WTC11 (cell line): ENCODE data around the gene TMEM63C. TPM values are rescaled to one million over a fixed set of nuclear protein-coding genes. Genes with fewer than 3 reads are reported as not detected.

Experiments used
- ATAC-seq: fragments of 200-7000 bp; cut with Tn5 transposase; 2 replicates; pipeline ENCODE4 v1.10.0; 2021; ENCODE audit warnings: mild to moderate bottlenecking, moderate library complexity
- CTCF ChIA-PET: fragments of 300-600 bp; sonication (Branson Sonifier 250); formaldehyde crosslinking; loops from one replicate; lab custom pipeline; 2021; ENCODE audit warnings: antibody characterized with exemption; lab: Charles Lee
- POLR2A ChIA-PET: fragments of 350-600 bp; sonication (Branson Sonifier 250); formaldehyde crosslinking; loops from one replicate; lab custom pipeline; 2021; ENCODE audit warnings: antibody characterized with exemption; lab: Charles Lee
- DNase-seq: peaks from one replicate; pipeline ENCODE4 v3.0.0; 2021; ENCODE audit warnings: low spot score
- H3K27ac Mint-ChIP-seq: 2 replicates; pipeline ENCODE4 v1.8.0; 2021; ENCODE audit warnings: mixed read lengths
- H3K27me3 Mint-ChIP-seq: 2 replicates; pipeline ENCODE4 v1.8.0; 2021; ENCODE audit warnings: low read depth, mild to moderate bottlenecking, moderate library complexity, mixed read lengths
- H3K36me3 Mint-ChIP-seq: 2 replicates; pipeline ENCODE4 v1.8.0; 2021; ENCODE audit warnings: mixed read lengths
- H3K4me1 Mint-ChIP-seq: 2 replicates; pipeline ENCODE4 v1.8.0; 2022; ENCODE audit warnings: mixed read lengths
- H3K4me3 Mint-ChIP-seq: 2 replicates; pipeline ENCODE4 v1.8.0; 2021; ENCODE audit warnings: mild to moderate bottlenecking, moderate library complexity, mixed read lengths
- H3K9me3 Mint-ChIP-seq: 2 replicates; pipeline ENCODE4 v1.8.0; 2021; ENCODE audit warnings: mixed read lengths
- CREB1 ChIP-seq: sonication (generic); formaldehyde crosslinking; IDR thresholded peaks from 2 replicates; pipeline ENCODE4 v1.8.0; 2023; ENCODE audit warnings: mild to moderate bottlenecking, missing genetic modification reagents
- ELF4 ChIP-seq: sonication (generic); formaldehyde crosslinking; IDR thresholded peaks from 2 replicates; pipeline ENCODE4 v1.8.1; 2022; ENCODE audit warnings: low read depth, mild to moderate bottlenecking, moderate library complexity, missing genetic modification reagents
- EMX1 ChIP-seq: fragments of 250-450 bp; sonication (Bioruptor Pico); IDR thresholded peaks from 2 replicates; pipeline ENCODE4 v1.8.0; 2021; ENCODE audit warnings: mild to moderate bottlenecking
- FOXP1 ChIP-seq: sonication (generic); formaldehyde crosslinking; IDR thresholded peaks from 2 replicates; pipeline ENCODE4 v1.8.0; 2022; ENCODE audit warnings: missing genetic modification reagents, mild to moderate bottlenecking, moderate library complexity, borderline replicate concordance
- GRHL2 ChIP-seq: fragments of 250-450 bp; sonication (Bioruptor Pico); IDR thresholded peaks from 2 replicates; pipeline ENCODE4 v1.8.0; 2022; ENCODE audit warnings: mild to moderate bottlenecking, moderate library complexity; ENCODE audit not compliant: insufficient replicate concordance, severe bottlenecking
- NFYB ChIP-seq: sonication (generic); formaldehyde crosslinking; conservative IDR thresholded peaks from 2 replicates; pipeline ENCODE4 v1.8.0; 2022; ENCODE audit warnings: low read depth, missing genetic modification reagents
- SMAD4 ChIP-seq: sonication (generic); formaldehyde crosslinking; IDR thresholded peaks from 2 replicates; pipeline ENCODE4 v1.8.0; 2022; ENCODE audit warnings: mild to moderate bottlenecking, missing genetic modification reagents
- TP53 ChIP-seq: sonication (generic); formaldehyde crosslinking; IDR thresholded peaks from 2 replicates; pipeline ENCODE4 v1.8.1; 2023; ENCODE audit warnings: mild to moderate bottlenecking, missing genetic modification reagents
- total RNA-seq: library from RNA; stranded (reverse); gene quantifications from 3 replicates; pipeline ENCODE4 v1.2.3, GENCODE V29; 2021
- TF ChIP-seq, protein P1 (sequence below): fragments of 250-450 bp; sonication (Bioruptor Pico); IDR thresholded peaks from 2 replicates; pipeline ENCODE4 v1.9.0; 2021; ENCODE audit warnings: mild to moderate bottlenecking, borderline replicate concordance
- TF ChIP-seq, protein P2 (sequence below): sonication (generic); formaldehyde crosslinking; IDR thresholded peaks from 2 replicates; pipeline ENCODE4 v1.8.1; 2022; ENCODE audit warnings: mild to moderate bottlenecking, moderate library complexity, missing genetic modification reagents
- TF ChIP-seq, protein P3 (sequence below): sonication (generic); formaldehyde crosslinking; conservative IDR thresholded peaks from 2 replicates; pipeline ENCODE4 v1.8.1; 2022; ENCODE audit warnings: mild to moderate bottlenecking, missing genetic modification reagents
- TF ChIP-seq, protein P4 (sequence below): fragments of 250-450 bp; sonication (Bioruptor Pico); conservative IDR thresholded peaks from 2 replicates; pipeline ENCODE4 v1.9.0; 2021; ENCODE audit warnings: mild to moderate bottlenecking
- TF ChIP-seq, protein P5 (sequence below): sonication (generic); formaldehyde crosslinking; IDR thresholded peaks from 2 replicates; pipeline ENCODE4 v1.8.1; 2022; ENCODE audit warnings: low read depth, mild to moderate bottlenecking, moderate library complexity, missing genetic modification reagents, borderline replicate concordance
- TF ChIP-seq, protein P6 (sequence below): fragments of 250-450 bp; sonication (Bioruptor Pico); IDR thresholded peaks from 2 replicates; pipeline ENCODE4 v1.9.0; 2021; ENCODE audit warnings: mild to moderate bottlenecking
- TF ChIP-seq, protein P7 (sequence below): sonication (generic); formaldehyde crosslinking; IDR thresholded peaks from 2 replicates; pipeline ENCODE4 v1.8.1; 2023; ENCODE audit warnings: mild to moderate bottlenecking, missing genetic modification reagents

TMEM63C gene
- total RNA-seq, 1 experiment from 2014 or later: 8.8 TPM

DNA sequence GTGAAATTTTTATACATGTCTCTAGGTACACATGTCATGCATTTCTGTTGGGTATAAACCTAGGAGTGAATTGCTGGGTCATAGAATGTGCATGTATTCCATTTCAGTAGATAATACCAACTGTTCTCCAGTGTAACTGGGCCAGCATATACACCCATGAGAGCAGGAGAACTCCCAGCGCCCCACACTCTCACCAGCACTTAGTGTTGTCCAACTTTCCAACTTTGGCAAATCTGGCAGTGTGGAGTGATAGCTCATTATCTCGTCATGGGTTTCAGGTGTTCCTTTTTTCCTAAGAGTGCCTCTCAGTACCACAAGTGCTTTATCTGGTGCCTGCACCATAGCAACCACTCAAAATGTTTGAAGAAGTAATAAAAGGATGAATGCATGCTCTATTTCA lies 49.3 kb downstream of the TMEM63C start:
- TF ChIP-seq, protein P1, sequence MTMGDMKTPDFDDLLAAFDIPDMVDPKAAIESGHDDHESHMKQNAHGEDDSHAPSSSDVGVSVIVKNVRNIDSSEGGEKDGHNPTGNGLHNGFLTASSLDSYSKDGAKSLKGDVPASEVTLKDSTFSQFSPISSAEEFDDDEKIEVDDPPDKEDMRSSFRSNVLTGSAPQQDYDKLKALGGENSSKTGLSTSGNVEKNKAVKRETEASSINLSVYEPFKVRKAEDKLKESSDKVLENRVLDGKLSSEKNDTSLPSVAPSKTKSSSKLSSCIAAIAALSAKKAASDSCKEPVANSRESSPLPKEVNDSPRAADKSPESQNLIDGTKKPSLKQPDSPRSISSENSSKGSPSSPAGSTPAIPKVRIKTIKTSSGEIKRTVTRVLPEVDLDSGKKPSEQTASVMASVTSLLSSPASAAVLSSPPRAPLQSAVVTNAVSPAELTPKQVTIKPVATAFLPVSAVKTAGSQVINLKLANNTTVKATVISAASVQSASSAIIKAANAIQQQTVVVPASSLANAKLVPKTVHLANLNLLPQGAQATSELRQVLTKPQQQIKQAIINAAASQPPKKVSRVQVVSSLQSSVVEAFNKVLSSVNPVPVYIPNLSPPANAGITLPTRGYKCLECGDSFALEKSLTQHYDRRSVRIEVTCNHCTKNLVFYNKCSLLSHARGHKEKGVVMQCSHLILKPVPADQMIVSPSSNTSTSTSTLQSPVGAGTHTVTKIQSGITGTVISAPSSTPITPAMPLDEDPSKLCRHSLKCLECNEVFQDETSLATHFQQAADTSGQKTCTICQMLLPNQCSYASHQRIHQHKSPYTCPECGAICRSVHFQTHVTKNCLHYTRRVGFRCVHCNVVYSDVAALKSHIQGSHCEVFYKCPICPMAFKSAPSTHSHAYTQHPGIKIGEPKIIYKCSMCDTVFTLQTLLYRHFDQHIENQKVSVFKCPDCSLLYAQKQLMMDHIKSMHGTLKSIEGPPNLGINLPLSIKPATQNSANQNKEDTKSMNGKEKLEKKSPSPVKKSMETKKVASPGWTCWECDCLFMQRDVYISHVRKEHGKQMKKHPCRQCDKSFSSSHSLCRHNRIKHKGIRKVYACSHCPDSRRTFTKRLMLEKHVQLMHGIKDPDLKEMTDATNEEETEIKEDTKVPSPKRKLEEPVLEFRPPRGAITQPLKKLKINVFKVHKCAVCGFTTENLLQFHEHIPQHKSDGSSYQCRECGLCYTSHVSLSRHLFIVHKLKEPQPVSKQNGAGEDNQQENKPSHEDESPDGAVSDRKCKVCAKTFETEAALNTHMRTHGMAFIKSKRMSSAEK (CRISPR knock-in tag): no peak
- TF ChIP-seq, protein P2, sequence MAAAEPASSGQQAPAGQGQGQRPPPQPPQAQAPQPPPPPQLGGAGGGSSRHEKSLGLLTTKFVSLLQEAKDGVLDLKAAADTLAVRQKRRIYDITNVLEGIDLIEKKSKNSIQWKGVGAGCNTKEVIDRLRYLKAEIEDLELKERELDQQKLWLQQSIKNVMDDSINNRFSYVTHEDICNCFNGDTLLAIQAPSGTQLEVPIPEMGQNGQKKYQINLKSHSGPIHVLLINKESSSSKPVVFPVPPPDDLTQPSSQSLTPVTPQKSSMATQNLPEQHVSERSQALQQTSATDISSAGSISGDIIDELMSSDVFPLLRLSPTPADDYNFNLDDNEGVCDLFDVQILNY (CRISPR knock-in tag): no peak
- TF ChIP-seq SMAD4: no peak
- no peak for TF ChIP-seq CREB1 (CRISPR knock-in tag)
- TF ChIP-seq, protein P3, sequence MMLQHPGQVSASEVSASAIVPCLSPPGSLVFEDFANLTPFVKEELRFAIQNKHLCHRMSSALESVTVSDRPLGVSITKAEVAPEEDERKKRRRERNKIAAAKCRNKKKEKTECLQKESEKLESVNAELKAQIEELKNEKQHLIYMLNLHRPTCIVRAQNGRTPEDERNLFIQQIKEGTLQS (CRISPR knock-in tag): no peak
- no peak for TF ChIP-seq FOXP1 (CRISPR knock-in tag)
- TF ChIP-seq, protein P4, sequence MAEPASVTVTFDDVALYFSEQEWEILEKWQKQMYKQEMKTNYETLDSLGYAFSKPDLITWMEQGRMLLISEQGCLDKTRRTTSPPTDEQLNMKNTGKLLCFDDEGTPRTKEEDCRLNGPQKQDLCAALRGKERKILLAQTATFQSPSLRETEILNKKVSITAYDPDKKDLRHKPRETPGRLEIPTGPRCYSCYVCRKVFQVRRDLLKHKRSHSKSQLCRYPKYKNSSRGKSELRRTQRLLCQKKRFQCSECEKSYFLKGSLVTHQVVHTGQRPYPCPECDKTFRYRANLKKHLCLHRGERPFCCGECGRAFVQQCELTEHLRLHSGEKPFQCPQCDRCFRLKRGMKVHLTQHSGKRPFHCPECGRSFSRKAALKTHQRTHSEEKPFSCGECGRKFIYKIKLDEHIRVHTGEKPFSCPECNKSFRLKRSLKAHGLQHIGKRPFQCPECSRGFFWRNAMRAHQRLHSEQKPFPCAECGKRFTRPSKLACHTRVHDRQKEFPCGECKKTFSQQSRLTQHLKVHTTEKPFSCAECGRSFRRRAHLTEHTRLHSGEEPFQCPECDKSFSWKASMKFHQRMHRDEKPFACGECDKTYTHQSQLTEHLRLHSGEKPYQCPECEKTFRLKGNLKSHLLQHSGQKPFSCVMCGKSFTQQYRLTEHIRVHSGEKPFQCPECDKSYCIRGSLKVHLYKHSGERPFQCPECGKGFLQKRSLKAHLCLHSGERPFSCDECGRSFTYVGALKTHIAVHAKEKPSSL: no peak
- TF ChIP-seq, protein P5, sequence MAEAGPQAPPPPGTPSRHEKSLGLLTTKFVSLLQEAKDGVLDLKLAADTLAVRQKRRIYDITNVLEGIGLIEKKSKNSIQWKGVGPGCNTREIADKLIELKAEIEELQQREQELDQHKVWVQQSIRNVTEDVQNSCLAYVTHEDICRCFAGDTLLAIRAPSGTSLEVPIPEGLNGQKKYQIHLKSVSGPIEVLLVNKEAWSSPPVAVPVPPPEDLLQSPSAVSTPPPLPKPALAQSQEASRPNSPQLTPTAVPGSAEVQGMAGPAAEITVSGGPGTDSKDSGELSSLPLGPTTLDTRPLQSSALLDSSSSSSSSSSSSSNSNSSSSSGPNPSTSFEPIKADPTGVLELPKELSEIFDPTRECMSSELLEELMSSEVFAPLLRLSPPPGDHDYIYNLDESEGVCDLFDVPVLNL (CRISPR knock-in tag): no peak
- TF ChIP-seq EMX1 (CRISPR knock-in tag): no peak
- TF ChIP-seq GRHL2 (CRISPR knock-in tag): no peak
- TF ChIP-seq TP53: no peak
- TF ChIP-seq, protein P6, sequence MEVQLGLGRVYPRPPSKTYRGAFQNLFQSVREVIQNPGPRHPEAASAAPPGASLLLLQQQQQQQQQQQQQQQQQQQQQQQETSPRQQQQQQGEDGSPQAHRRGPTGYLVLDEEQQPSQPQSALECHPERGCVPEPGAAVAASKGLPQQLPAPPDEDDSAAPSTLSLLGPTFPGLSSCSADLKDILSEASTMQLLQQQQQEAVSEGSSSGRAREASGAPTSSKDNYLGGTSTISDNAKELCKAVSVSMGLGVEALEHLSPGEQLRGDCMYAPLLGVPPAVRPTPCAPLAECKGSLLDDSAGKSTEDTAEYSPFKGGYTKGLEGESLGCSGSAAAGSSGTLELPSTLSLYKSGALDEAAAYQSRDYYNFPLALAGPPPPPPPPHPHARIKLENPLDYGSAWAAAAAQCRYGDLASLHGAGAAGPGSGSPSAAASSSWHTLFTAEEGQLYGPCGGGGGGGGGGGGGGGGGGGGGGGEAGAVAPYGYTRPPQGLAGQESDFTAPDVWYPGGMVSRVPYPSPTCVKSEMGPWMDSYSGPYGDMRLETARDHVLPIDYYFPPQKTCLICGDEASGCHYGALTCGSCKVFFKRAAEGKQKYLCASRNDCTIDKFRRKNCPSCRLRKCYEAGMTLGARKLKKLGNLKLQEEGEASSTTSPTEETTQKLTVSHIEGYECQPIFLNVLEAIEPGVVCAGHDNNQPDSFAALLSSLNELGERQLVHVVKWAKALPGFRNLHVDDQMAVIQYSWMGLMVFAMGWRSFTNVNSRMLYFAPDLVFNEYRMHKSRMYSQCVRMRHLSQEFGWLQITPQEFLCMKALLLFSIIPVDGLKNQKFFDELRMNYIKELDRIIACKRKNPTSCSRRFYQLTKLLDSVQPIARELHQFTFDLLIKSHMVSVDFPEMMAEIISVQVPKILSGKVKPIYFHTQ (CRISPR knock-in tag): no peak
- no peak for TF ChIP-seq ELF4 (CRISPR knock-in tag)
- TF ChIP-seq, protein P7, sequence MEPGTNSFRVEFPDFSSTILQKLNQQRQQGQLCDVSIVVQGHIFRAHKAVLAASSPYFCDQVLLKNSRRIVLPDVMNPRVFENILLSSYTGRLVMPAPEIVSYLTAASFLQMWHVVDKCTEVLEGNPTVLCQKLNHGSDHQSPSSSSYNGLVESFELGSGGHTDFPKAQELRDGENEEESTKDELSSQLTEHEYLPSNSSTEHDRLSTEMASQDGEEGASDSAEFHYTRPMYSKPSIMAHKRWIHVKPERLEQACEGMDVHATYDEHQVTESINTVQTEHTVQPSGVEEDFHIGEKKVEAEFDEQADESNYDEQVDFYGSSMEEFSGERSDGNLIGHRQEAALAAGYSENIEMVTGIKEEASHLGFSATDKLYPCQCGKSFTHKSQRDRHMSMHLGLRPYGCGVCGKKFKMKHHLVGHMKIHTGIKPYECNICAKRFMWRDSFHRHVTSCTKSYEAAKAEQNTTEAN (CRISPR knock-in tag): no peak
- no peak for TF ChIP-seq NFYB (CRISPR knock-in tag)
- H3K9me3 Mint-ChIP-seq: no peaks in the 10 kb centered on the region
- no peaks in the 10 kb centered on the region; the same call in 1 of the 2 replicates for H3K27me3 Mint-ChIP-seq
- no peaks in the 10 kb centered on the region for H3K36me3 Mint-ChIP-seq
- ATAC-seq: no peak
- H3K4me3 Mint-ChIP-seq: no peak overlapping the region
- no peak overlapping the region for H3K27ac Mint-ChIP-seq
- no peak for DNase-seq
- CTCF ChIA-PET: interaction anchor here (2.7 kb wide), 1 partner anchor 18 kb away, joined by 13 read pairs; no protein-coding TSS in a partner anchor
- POLR2A ChIA-PET: no interaction called here
- peaks cover under 1% of the 10 kb centered on the region; the same call in 1 of the 2 replicates for H3K4me1 Mint-ChIP-seq
